Hepatocyte (in vitro differentiated cells): Measurements from ENCODE around the gene TEX14. TPM values are rescaled to one million over a fixed set of nuclear protein-coding genes. Genes with fewer than 3 reads are reported as not detected.

Source experiments
- DNase-seq: peaks from one replicate; pipeline ENCODE4 v3.0.0-alpha.2; 2016; ENCODE audit warnings: low spot score
- H2AFZ ChIP-seq: fragments of 200-600 bp; sonication (generic); 2 replicates; pipeline ENCODE4 v1.6.0; 2016; ENCODE audit warnings: antibody characterized with exemption, mild to moderate bottlenecking
- H3K27ac ChIP-seq: fragments of 200-600 bp; sonication (generic); 2 replicates; pipeline ENCODE4 v1.5.1; 2016; ENCODE audit warnings: mild to moderate bottlenecking
- H3K27me3 ChIP-seq: fragments of 200-600 bp; sonication (generic); 2 replicates; pipeline ENCODE4 v1.6.1; 2016
- H3K36me3 ChIP-seq: fragments of 200-600 bp; sonication (generic); replicated peaks from 2 replicates; pipeline ENCODE4 v1.5.1; 2016; ENCODE audit warnings: low read depth; ENCODE audit not compliant: insufficient read depth
- H3K4me1 ChIP-seq: fragments of 200-600 bp; sonication (generic); 2 replicates; pipeline ENCODE4 v1.5.1; 2016; ENCODE audit warnings: mild to moderate bottlenecking, moderate library complexity; ENCODE audit not compliant: insufficient read depth
- H3K4me2 ChIP-seq: fragments of 200-600 bp; sonication (generic); 2 replicates; pipeline ENCODE4 v1.6.0; 2016
- H3K4me3 ChIP-seq: fragments of 200-600 bp; sonication (generic); 2 replicates; pipeline ENCODE4 v1.5.1; 2016; ENCODE audit warnings: mild to moderate bottlenecking
- H3K79me2 ChIP-seq: fragments of 200-600 bp; sonication (generic); 2 replicates; pipeline ENCODE4 v1.6.0; 2017; ENCODE audit warnings: mild to moderate bottlenecking
- H3K9me2 ChIP-seq: fragments of 200-600 bp; sonication (generic); replicated peaks from 2 replicates; pipeline ENCODE4 v1.6.0; 2017; ENCODE audit warnings: mild to moderate bottlenecking; ENCODE audit not compliant: insufficient read depth
- H3K9me3 ChIP-seq: fragments of 200-600 bp; sonication (generic); 2 replicates; pipeline ENCODE4 v1.5.1; 2016; ENCODE audit warnings: low read depth, mild to moderate bottlenecking
- H4K20me1 ChIP-seq: fragments of 200-600 bp; sonication (generic); 2 replicates; pipeline ENCODE4 v1.6.0; 2016; ENCODE audit warnings: mild to moderate bottlenecking; ENCODE audit not compliant: insufficient read depth, poor library complexity, severe bottlenecking
- EZH2 ChIP-seq: fragments of 200-600 bp; sonication (generic); IDR thresholded peaks from 2 replicates; pipeline ENCODE4 v1.6.1; 2016; ENCODE audit warnings: antibody characterized with exemption, mild to moderate bottlenecking, borderline replicate concordance
- EZH2phosphoT487 ChIP-seq: fragments of 200-600 bp; sonication (generic); IDR thresholded peaks from one replicate; pipeline ENCODE4 v1.6.1; 2018; ENCODE audit warnings: antibody characterized with exemption, mild to moderate bottlenecking, low read depth, moderate library complexity; ENCODE audit not compliant: unreplicated experiment, severe bottlenecking
- WGBS: methylation state at CpG from one replicate; pipeline ENCODE4 v1.1.6; 2016; ENCODE audit warnings: low lambda C conversion rate; ENCODE audit errors: missing lambda C conversion rate; 5-methylcytosine and 5-hydroxymethylcytosine counted together
- polyA plus RNA-seq: library from polyadenylated mRNA; unstranded; fragments of >200 nt; fragmentation: Nextera tagmentation; extraction: Ambion mirVana; gene quantifications from 2 replicates; pipeline ENCODE4 v1.2.1, GENCODE V29; 2016
- total RNA-seq: library from RNA; depleted of rRNA; stranded (reverse); fragments of >200 nt; gene quantifications from 2 replicates; pipeline ENCODE4 v1.2.3, GENCODE V29; 2014
- TF ChIP-seq, protein P1 (sequence below): fragments of 200-600 bp; sonication (generic); IDR thresholded peaks from 2 replicates; pipeline ENCODE4 v1.5.1; 2016; ENCODE audit warnings: antibody characterized with exemption, mild to moderate bottlenecking; ENCODE audit not compliant: poor library complexity

TEX14 gene
- total and polyA plus RNA-seq, 2 experiments from 2014 or later: 0.07 TPM; not detected in 1

DNA sequence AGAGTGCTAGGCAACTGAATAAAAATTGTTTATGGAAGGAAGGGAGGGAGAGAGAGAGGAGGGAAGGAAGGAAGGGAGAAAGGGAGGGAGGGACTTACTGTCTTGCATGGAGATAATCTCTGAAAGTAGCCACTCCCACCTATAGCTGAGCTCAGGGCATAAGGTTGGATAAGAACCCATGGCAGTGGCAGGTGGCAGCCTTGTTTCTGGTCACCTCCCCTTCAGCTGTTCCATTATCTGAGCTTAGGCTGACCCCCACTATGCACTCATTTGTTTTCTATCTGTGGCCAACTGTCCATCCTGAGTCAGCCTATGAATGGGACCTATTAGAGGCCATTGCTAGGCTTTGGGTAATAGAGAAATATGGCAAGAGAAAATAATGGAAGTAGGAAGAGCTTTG, 152.1 kb downstream of the TEX14 start:
- Histone ChIP-seq H3K9me3 (no peaks in the 10 kb centered on the region), H3K79me2 (no peaks in the 10 kb centered on the region), H3K36me3 (no peaks in the 10 kb centered on the region), H3K9me2 (no peaks in the 10 kb centered on the region), H2AFZ (no peak overlapping the region), H3K4me3 (no peak overlapping the region), H4K20me1 (no peaks in the 10 kb centered on the region), H3K4me2 (no peak overlapping the region), H3K27ac (no peak overlapping the region), H3K27me3 (peaks cover 7% of the 10 kb centered on the region), H3K4me1 (no peaks in the 10 kb centered on the region)
- TF ChIP-seq, protein P1, sequence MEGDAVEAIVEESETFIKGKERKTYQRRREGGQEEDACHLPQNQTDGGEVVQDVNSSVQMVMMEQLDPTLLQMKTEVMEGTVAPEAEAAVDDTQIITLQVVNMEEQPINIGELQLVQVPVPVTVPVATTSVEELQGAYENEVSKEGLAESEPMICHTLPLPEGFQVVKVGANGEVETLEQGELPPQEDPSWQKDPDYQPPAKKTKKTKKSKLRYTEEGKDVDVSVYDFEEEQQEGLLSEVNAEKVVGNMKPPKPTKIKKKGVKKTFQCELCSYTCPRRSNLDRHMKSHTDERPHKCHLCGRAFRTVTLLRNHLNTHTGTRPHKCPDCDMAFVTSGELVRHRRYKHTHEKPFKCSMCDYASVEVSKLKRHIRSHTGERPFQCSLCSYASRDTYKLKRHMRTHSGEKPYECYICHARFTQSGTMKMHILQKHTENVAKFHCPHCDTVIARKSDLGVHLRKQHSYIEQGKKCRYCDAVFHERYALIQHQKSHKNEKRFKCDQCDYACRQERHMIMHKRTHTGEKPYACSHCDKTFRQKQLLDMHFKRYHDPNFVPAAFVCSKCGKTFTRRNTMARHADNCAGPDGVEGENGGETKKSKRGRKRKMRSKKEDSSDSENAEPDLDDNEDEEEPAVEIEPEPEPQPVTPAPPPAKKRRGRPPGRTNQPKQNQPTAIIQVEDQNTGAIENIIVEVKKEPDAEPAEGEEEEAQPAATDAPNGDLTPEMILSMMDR: no peak
- TF ChIP-seq EZH2phosphoT487 (no peak), EZH2 (no peak)
- DNase-seq: no peak

DNA sequence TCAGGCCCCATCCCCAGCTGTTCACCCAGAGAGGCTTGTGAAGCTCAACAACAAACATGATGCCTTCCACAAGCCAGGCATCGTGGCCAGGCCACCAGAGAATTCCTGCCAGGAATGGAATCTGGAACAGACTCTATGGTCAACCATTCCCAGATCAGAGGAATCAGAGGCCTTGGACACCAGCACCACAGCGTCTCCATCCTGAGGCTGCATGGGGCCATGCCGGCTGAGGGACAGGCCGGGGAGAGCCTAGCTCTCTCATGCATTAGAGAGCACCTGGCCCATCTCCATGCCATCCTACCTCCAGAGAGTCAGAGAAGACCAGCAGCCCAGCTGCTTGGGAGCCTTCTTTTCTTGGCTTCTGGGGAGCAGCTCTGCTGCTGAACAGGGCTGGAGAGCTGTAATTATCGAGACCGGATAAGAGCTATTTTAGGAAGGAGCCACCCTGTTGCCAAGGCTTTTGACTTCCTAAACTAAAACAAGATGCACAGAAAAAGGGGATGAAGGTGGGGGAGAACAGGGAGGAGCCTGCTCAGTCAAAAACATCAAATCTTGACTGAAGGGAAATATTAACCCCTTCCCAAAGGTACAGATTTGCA, 152.9 kb downstream of the TEX14 start:
- H3K4me1 ChIP-seq: no peaks in the 10 kb centered on the region
- no peak overlapping the region for H3K4me2 ChIP-seq
- H3K9me3 ChIP-seq: no peaks in the 10 kb centered on the region
- no peaks in the 10 kb centered on the region for H3K27me3 ChIP-seq
- no peak overlapping the region for H2AFZ ChIP-seq
- no peaks in the 10 kb centered on the region for H4K20me1 ChIP-seq
- 83% methylated on average over 6 of the region's 6 CpGs for WGBS
- no peak overlapping the region for H3K4me3 ChIP-seq
- no peak for DNase-seq
- no peaks in the 10 kb centered on the region for H3K9me2 ChIP-seq
- TF ChIP-seq EZH2phosphoT487: no peak
- no peak for TF ChIP-seq EZH2
- TF ChIP-seq, protein P1: no peak
- H3K27ac ChIP-seq: no peak overlapping the region
- no peaks in the 10 kb centered on the region for H3K36me3 ChIP-seq
- no peaks in the 10 kb centered on the region for H3K79me2 ChIP-seq

DNA sequence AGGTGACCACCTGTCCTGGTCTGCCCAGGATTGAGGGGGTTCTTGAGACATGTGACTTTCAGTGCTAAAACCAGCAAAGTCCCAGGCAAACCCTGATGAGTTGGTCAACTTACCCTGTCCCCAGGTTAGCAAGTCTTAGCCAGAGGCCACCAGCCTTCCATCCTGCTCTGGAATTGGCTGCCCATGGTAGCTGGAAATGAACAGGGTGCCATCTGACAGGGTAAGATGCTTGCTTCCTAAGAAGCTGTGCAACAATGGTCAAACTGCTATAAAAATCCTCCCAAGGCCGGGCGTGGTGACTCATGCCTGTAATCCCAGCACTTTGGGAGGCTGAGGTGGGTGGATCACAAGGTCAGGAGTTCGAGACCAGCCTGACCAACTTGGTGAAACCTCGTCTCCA, 154.6 kb downstream of the TEX14 start:
- WGBS: 81% methylated on average over 4 of the region's 4 CpGs
- no peaks in the 10 kb centered on the region for H3K9me3 ChIP-seq
- no peaks in the 10 kb centered on the region for H3K79me2 ChIP-seq
- no peaks in the 10 kb centered on the region for H3K36me3 ChIP-seq
- H3K4me3 ChIP-seq: no peak overlapping the region
- no peaks in the 10 kb centered on the region for H3K4me1 ChIP-seq
- no peaks in the 10 kb centered on the region for H3K9me2 ChIP-seq
- no peak for DNase-seq
- no peak for TF ChIP-seq EZH2
- TF ChIP-seq, protein P1: no peak
- no peak for TF ChIP-seq EZH2phosphoT487
- peaks cover 11% of the 10 kb centered on the region for H3K27me3 ChIP-seq
- H3K4me2 ChIP-seq: no peak overlapping the region
- H2AFZ ChIP-seq: no peak overlapping the region
- H4K20me1 ChIP-seq: no peaks in the 10 kb centered on the region
- no peak overlapping the region for H3K27ac ChIP-seq

DNA sequence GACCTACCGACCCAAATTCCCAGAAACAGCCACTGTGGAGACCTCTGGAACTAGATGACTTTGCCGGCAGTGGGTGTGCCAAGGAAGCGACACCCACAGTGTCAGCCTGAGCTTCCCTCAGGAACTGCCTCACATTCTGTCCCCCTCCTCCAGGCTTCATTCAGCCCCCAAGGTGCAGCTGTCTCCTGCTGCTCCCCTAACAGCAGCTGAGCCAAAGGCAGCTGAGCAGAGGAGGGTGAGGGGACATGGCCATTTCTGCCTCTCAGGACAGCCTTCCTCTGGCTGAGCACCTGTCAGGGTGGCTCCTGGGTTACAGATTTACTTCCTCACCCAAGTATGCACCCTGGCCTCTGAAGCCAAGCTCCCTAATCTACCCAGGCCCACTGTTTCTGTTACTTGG, 155.3 kb downstream of the TEX14 start:
- H4K20me1 ChIP-seq: no peaks in the 10 kb centered on the region
- 91% methylated on average over 3 of the region's 3 CpGs for WGBS
- H3K79me2 ChIP-seq: no peaks in the 10 kb centered on the region
- H3K4me2 ChIP-seq: no peak overlapping the region
- H3K4me3 ChIP-seq: no peak overlapping the region
- no peaks in the 10 kb centered on the region for H3K9me2 ChIP-seq
- no peak for DNase-seq
- H3K4me1 ChIP-seq: peaks cover 2% of the 10 kb centered on the region
- peaks cover 13% of the 10 kb centered on the region for H3K27me3 ChIP-seq
- no peak overlapping the region for H3K27ac ChIP-seq
- TF ChIP-seq EZH2phosphoT487 (no peak), EZH2 (no peak)
- TF ChIP-seq, protein P1: no peak
- H3K36me3 ChIP-seq: no peaks in the 10 kb centered on the region
- no peaks in the 10 kb centered on the region for H3K9me3 ChIP-seq
- H2AFZ ChIP-seq: no peak overlapping the region
